Prostate gland (tissue), 2 donors: ENCODE measurements around the gene GMDS.

ENCODE experiments used
- POLR2A ChIP-seq: fragments of 450-650 bp; IDR thresholded peaks from one replicate; pipeline ENCODE4 v1.6.1; 2016; ENCODE audit warnings: antibody characterized with exemption, mild to moderate bottlenecking
- POLR2AphosphoS5 ChIP-seq: sonication (generic); formaldehyde crosslinking; IDR thresholded peaks from one replicate; pipeline ENCODE4 v1.6.1; 2017; ENCODE audit warnings: antibody characterized with exemption
- TF ChIP-seq, protein P1 (sequence below), 4 experiments: fragments of 200-600 bp in 2 of 4; fragments of 450-650 bp in 2 of 4; sonication (generic) in 2 of 4; IDR thresholded peaks; 1 replicate in 3 of 4; 2 replicates in 1 of 4; pipeline ENCODE4 v1.5.1; 2016 to 2019; ENCODE audit warnings: antibody characterized with exemption in 4 of 4, mild to moderate bottlenecking in 2 of 4, moderate library complexity in 2 of 4

DNA sequence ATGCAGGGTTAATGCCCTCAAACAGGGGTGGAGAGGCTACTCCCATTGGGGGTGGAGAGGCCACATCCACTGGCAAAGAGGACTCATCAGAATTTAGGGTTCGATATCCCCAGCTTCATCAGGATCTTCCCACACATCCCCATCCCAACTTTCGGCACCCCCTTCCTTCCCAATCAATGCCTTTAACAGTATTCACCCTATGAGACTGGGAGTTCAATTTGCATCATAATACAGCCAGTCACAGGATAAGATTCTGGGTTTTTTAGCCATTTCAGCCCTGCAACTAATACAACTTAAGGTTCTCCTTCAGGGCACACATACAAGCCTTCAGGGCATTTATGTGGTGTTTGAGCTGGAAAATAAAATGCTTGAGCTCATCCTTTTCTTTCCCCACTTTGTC lies 80.9 kb downstream of the GMDS start:
- TF ChIP-seq POLR2A (no peak), POLR2AphosphoS5 (no peak)
- TF ChIP-seq, protein P1, sequence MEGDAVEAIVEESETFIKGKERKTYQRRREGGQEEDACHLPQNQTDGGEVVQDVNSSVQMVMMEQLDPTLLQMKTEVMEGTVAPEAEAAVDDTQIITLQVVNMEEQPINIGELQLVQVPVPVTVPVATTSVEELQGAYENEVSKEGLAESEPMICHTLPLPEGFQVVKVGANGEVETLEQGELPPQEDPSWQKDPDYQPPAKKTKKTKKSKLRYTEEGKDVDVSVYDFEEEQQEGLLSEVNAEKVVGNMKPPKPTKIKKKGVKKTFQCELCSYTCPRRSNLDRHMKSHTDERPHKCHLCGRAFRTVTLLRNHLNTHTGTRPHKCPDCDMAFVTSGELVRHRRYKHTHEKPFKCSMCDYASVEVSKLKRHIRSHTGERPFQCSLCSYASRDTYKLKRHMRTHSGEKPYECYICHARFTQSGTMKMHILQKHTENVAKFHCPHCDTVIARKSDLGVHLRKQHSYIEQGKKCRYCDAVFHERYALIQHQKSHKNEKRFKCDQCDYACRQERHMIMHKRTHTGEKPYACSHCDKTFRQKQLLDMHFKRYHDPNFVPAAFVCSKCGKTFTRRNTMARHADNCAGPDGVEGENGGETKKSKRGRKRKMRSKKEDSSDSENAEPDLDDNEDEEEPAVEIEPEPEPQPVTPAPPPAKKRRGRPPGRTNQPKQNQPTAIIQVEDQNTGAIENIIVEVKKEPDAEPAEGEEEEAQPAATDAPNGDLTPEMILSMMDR (IDR thresholded peaks at IDR 0.05), result no peak
